HTERT RPE-1 (cell line): ENCODE data around the gene TSPOAP1.

Source experiments
- in situ Hi-C: fragments of 300-500 bp; cut with MboI; formaldehyde crosslinking; loops from 4 replicates; pipeline ENCODE4 v1.14.3; 2020; ENCODE audit warnings: low sequenced_read_pairs

Gene TSPOAP1

DNA sequence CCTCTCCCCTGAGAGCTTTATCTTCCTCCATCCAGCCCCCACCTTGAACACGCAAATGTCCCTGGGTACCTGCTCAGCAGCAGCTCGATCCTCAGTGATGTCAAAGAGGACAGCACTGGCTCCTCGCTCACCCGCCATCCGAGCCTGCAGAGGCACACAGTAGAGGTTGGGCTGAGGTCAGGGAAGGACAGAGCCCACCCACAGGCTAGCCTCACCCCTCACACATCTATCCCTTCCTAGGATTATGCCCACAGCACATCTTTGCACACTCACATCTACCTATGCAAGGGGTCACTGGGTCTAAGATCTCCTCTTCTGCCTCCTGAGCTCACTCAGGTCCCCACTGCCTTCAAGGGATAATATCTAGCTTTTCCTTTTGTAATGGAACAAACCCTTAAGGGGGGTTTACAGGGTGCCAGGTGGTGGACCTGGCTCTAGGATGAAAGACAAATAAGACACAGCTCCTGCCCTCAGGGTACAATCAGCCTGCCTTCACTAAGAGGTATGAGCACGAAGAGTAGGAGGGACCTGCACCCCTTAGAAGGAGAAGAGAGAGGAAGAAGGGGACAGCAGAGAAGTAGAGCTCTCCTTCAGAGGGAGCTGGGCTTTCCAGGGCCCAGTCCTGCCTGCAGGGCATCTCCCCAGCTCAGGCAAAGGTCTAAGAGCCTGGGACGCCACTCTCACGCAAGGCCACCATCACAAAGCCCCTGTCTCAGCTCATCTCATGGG is 35.0 kb upstream of the TSPOAP1 start:
- in situ Hi-C loops = no loop called here

DNA sequence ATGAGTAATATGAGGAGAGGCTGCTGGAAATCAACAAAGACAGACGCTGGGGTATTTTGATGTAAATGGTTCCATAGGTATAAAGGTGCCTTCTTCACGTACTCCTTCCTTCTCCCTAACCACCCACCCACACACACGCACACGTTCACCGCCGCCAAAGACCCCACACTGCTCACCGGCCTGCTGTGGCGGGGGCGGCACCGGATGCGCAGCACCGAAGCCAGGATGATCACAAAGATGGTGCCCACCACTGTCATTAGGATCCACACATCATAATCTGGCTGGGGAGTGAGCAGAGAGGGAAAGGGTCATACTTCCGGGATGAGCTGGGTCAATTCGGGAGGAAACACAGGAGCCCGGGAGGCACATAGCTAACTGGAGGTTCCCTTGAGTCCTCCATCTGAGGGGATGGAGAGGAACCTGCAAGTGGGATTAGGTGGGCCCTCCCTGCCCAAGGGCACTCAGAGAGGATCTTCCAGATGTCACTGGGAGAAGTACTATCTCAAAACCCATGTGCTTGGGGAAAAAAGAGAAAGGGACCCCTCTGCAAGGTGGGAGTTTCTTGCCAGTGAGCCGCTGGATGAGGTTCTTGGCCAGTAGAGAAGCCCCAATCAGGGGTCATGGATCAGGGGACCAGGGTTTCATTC is 33.9 kb upstream of the TSPOAP1 start:
- in situ Hi-C loops = no loop called here

DNA sequence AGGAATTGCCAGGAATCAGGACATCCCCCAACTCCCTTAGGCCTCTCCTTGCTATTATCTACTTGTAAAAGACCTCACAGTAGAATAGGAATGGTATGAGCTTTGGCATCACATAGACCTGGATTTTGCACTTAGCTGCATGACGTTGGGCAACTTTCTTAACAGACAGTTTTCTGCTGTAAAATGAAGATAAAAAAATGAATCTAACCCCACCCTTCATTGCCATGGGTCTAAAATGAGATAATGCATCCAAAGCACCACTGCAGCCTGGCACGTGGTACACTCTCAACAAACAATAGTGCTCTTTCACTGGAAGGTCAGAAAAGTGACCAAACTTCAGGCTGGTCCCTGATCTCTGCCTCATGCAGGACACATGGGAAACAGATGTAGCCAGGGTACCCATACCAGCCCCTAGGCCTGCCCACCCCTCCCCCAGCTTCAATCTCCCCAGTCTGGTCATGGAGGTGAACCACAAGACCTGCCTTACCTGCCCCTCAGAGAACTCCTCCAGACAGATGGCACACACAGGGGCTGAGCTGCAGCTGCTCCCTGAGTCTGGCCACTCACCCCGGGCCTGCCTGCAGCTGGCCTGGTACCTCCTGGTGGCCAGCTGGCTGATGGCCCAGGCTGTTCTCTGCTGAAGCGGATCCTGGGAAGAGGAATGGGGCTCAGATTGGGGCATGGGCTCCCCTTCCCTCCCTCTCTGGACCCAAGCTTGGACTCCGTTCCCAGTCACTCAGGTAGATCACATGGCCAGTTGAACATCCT is 31.9 kb upstream of the TSPOAP1 start:
- in situ Hi-C loops = no loop called here

DNA sequence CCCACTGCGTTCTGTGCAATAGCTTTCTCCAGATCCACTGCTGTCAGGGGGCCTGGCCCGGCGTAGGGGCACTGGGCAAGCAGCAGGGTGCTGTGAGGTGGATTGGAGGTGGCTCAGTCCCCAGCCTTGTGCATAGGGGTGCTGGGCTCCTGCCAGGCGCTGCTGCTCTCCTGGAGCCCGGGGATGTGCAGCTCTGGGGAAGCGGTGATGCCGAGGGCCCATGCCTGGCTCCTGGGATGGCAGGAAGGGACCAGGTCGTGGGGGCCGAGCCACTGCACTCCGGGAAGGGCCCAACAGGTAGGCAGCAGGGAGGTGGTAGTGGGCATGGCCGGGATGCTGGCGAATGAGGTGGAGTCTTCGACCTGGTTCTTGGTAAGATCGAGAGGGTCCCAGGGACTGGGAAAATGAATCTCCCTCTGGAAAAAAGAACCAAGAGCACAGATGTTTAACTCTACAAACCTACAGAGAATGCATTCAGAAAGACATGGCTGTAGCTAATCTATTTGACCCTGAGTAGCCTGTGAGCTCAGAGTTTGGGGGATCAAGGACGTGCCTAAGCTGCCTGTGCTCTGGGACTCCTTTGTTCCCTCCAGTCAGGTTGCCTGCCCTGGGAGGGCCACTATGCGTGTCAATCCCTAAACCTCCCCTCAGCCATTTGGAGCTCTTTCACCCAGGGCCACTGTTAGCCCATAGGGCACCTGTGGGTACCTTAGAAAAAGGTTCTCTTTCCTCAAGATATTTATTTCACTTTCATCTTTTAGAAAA is 30.0 kb upstream of the TSPOAP1 start:
- in situ Hi-C loops = no loop called here

DNA sequence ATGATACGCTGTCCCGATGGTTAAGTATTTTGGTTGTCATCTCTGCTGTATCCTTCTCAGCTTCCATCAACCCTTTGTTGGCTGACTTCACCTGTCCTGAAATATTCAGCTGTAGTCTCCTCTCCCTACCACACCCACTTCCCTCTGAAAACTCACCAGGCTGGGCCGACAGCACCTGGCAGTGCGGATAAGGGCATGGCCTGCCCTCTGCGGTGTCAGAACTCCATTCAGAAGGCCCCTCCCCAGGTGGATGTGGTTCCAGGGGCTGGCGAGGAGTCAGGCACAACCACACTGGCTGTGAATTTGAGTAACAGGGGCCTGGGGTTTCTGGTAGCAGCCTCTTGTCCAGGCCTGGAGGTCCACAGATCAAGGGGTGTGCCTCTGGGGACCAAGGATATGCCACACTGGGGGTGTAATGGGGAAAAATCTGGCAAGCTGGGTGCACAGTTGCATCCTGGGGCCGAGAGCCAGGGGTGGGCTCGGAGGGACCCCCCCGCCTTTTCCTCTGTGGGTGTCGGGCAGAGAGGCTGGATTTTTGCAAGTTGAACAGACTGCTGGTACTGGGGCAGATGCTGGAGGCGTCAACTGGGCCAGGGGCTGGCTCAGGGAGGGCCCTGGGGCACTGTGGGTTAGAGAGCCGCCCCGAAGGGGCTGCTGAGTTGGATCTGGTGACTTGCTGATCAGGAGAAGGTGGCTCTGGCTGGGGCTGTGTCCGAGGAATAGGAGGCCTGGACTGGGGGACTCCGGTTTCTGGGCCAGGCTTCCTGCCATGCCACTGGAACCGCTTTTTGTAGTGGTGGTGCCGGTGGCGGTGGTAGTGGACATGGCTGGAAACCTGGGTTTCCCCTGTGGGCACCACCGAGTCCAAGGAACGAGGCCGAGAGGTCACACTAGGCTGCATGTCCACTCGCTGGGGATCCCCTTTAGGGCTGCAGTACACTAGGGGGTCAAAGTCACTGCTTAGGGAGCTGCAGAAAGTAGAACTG is 29.0 kb upstream of the TSPOAP1 start:
- in situ Hi-C loops = no loop called here

DNA sequence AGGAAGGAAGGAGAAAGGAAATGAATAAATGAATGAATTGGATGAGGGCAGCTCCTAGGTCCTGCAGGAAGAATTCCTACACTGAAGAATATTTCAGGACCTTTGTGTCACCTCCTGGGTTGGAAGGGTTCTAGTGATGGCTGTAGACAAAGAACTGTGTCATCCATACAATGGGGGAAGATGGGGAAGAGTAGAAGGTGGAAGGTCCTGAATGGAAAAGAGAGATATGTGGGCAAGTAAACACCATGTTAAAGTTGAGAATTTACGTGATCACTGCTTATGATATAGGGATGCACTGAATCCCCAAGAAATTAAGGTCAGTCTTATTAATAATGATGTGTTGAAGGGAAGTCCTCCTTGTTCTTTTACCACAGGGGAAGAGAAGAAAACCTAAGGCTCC is 27.6 kb upstream of the TSPOAP1 start:
- in situ Hi-C loops = no loop called here

DNA sequence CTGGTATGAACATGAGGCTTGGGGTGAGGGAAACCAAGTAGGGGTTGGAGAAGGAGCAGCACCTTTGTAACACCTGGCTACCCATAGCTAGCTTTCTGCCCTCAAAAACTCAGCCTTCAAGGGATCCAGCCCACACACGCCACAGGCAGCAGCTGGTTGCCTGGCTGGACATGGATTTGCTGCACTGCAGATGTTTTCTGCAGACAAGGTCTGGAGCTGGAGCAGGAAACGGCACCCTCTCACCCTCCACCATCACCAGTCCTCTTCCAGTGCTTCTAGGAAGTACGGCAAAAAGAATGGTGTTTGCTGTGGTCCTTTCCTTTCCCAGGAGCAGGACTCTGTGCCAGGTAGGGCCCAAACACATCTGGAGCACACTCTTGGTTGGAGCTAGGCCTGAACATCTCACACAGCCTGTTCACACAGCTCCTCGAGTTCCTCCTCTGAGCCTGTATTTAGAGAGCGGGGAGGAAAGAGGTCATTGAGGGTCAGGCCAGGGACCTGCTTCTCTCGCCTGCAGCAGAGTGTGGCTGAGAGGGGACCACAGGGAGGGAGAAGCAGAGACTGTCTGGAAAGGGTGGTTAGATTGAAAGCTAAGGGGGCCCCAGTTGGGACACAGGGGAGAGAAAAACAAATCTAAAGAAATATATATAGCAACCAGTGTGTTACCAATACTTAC is 26.1 kb upstream of the TSPOAP1 start:
- in situ Hi-C loops = no loop called here

DNA sequence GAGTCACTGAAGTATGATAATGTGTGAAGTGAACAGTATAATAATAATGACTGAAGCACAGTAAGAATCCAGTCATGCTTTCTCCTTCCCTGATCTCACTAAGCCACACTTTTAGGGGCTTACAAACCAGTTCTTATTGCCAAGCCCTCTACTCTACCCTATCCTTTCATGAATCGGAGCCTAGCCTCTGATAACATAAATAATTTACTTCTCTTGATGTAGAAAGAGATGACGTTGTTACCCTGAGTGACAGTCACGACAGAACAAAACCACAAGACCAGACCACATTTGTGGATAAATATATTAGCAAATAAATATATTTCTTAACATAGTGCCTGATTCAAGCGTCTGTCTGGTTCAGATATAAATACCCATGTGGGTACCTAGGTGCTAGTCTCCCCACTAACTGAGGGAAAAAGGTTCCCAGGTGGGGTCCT is 24.8 kb upstream of the TSPOAP1 start:
- in situ Hi-C loops = no loop called here

DNA sequence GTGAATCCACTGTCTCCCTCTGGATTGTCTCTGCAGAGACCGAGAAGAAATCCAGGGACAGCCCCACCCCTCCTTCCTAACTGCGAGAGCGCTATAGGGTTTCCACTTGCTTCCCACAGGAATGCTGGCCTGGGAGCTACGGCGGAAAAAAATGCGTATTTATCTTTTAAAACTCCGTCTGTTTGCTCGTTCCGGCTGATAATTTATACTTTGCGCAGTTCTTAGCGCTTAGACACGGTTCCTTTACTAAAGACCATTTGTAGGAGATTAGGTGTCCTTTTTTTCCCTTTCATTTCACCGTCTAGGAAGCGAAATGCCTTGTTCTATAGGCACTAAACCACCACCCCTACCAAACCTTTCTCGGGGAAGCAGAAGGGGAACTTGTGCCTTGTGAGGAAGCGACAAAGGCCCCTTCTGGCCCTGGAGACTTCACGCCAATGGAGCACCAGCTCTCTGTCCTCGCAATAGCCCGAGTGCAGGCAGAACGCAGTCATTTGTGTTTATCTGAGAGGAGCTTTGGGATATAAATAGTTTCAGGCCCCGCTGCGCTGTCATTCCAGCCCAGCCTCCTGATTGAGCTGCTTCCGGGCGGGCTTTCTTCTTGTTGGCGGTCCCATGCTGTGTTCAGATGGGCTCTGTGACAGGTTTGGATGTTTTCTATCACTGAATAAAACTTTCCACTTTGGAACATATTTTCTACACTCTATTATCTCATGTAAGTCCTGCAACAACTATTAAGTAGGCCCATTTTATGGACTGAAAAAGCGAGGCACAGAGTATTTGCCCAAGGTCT is 24.2 kb upstream of the TSPOAP1 start:
- in situ Hi-C loops = no loop called here

DNA sequence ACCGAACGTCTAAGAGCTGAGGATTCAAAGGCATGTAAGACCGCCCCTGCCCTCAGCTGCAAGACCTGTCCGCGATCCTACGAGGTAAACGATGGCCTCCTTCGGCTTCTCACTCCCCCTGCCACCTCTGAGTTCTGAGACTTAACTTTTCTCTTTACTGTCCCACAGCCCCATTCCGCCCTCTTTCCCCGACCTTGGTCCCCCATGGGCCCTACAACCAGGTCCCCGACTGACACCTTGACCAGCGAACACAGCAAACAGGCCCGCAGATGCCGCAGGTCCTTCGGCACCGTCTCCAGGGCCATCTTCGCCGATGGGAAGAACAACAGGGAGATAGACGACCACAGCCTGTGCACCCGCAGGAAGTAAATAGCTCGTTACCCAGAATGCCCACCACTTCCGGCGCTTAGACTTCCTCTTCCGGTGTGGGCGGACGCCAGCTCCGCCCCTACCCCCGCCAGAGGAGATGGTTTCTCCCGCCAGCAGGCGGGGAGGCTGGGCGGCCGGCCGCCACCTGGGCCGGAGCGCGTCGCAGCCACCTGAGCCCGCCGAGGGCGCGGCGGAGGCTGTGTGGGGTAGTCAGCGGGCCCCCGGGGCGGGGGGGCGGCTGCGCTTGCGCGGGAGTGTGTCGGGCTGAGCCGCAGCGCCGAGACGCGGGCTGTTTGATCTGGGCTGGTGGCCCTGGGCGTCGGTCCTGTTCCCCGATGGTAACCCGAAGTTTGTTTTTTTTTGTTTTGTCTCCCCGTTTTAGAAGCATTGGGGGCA is 23.4 kb upstream of the TSPOAP1 start, which contains the start of gene SUPT4H1:
Gene SUPT4H1, minus strand, starts transcription at position 371 of the 765 bp plus-strand sequence. Its CDS starts 66 bp downstream, at position 305.
- in situ Hi-C loops = no loop called here

DNA sequence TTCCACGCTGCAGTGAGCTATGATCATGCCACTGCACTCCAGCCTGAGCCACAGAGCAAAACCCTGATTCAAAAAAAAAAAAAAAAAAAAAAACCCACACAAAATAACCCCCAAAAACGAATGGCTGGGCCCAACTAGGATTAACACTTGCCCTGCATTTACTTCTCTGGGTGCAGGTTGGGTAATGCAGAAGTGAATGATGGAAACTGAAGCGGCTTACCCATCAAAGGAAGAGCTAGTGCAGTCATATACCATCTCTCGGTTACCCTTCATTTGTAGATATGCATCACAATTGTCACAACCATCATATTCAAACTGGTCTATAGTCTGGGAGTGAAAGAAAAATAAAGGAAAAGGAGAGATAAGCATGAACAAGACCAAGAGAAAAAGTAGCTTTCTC is 22.6 kb upstream of the TSPOAP1 start:
- in situ Hi-C loops = no loop called here

DNA sequence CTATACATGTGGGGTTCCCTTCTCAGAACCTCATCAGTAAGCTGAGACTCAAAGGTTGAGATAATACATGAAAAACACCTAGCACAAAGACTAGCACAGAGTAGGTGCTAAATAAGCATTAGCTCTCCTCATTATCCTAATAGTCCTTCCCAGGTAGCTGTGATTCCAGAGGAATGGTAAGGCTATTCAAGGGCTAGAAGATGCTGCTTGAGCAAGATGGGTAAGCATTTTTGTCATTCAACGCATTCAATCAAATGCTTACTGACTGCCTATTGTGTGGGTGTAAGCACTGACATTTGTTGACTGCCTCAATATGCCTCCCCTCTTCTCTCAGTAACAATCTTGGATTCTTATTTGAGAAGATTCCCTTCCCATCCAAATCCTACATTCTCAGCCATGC is 19.4 kb upstream of the TSPOAP1 start:
- in situ Hi-C loops = no loop called here

DNA sequence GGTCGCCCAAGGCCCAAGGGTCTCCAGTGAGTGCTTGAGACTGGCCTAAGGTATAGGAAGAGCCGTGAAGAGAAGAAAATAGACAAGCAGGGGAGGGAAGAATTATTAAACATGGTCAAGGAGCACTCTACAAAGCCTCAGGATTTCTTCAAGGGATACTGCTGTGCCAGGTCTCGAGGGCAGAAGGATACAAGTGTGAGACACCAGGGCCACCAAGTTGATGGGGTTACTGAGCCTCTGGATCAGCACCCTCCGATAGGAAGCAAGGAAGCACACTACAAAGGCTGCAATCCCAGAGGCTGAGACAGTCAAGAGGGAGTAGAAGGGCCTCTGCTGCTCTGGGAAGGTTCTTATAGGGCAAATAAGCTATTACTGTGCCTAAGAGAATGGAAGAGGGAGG is 16.9 kb upstream of the TSPOAP1 start:
- in situ Hi-C loops = no loop called here

DNA sequence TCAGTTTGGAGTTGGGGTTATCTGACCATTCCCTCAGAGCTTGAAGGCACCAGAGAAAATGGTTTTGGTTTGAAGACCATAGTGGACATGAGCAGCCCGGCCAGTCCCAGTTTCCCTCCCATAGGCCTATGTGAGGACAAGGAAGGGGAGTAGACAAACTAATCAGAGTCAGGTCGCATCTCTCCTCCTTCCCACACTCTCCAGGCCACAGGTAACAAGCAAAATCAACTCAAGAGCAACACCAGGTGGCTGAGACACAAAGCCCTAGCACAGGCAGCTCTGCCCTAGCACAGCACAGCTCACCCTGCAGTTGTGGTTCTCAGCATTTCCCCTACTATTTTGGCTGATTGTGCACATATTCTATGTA is 16.2 kb upstream of the TSPOAP1 start:
- in situ Hi-C loops = no loop called here

DNA sequence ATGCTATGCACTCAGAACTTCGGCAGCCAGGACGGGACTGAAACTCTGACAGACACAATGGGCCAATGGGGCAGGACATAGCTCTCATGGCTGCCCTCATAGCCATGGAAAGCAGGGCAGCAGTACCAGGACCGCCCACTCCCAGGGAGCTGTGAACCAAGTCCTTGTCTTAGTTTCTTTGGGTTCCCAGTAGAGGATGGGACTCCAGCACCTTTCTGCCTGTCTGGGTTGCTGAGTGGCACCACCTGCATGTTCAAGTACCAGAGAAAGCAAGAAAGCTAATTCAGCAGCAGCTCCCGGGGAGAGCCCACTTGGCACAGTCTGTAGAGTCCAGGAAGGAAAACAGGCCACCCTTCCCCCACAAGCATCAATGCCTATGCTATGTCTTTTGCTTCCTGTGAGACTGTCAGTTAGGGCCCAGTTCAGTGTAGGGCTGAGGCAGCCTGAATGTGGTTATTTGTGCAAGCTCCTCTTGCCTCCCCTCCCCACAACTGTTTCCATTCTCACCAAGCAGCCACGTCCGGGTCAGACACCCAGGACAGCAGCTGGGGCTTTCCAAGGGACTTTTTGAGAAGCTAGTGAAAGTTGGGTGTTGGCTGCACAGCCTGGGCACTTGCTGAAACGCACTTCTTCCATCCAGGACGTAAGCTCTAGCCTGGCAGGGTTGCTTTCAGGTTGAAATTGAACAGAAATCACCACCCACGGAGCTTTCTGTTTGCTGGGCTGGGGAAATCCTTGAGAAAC is 15.6 kb upstream of the TSPOAP1 start:
- in situ Hi-C loops = no loop called here

DNA sequence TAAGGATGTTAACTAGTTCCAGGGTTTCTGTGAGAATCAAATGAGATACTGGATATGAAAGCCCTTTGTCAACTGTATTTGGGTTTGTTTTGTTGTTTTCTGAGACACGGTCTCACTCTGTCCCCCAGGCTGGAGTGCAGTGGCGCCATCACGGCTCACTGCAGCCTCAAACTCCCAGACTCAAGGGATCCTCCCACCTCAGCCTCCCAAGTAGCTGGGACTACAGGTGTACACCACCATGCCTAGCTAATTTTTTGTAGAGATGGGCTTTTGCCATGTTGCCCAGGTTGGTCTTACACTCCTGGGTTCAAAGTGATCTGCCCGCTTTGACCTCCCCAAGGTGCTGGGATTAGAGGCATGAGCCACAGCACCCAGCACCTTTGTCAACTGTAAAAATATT is 14.5 kb upstream of the TSPOAP1 start:
- in situ Hi-C loops = no loop called here

DNA sequence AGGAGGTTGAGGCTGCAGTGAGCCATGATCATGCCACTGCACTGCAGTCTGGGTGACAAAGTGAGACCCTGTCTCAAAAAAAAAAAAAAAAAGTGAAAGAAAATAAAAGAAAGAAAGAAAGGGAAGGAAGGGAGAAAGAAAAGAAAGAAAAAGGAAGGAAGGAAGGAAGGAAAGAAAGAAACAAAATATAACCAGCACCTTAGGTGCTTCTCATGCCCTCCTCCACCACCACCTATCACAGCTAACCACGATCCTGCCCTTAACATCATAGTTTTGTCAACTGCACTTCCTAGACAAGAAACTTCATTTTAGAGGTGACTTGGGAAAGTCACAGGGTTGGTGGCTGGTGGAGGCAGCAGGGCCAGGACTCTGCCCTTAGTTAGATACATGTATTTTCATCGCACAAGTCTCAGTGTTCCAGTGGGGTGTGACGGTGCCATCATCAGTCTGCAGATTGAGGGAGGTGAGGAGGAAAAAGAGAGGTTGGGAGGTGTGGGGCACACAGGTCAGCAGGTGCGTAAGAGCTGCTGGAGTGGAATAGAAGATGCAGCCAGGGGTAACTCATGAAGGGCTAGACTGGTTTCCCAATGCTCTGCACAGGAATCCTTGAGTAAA is 13.4 kb upstream of the TSPOAP1 start:
- in situ Hi-C loops = no loop called here
